Erythroblast (primary cell): Measurements from ENCODE around the gene SPTSSA.
"Not testable (repeated sequence)": the region's sequence is repeated elsewhere in the genome, so short reads cannot be mapped to it uniquely, and the experiment has no call there.

Experiments
- DNase-seq, 2 experiments: peaks; one replicate each; lab custom pipeline; 2025; lab: John Stamatoyannopoulos, UW
- GATA1 ChIP-seq: IDR thresholded peaks from 2 replicates; pipeline ENCODE4 v1.6.1; 2011; ENCODE audit warnings: low read depth, mild to moderate bottlenecking, control low read depth, low read length, moderate library complexity
- POLR2A ChIP-seq: IDR thresholded peaks from 2 replicates; pipeline ENCODE4 v1.6.1; 2011; ENCODE audit warnings: mild to moderate bottlenecking, low read length

SPTSSA gene

DNA sequence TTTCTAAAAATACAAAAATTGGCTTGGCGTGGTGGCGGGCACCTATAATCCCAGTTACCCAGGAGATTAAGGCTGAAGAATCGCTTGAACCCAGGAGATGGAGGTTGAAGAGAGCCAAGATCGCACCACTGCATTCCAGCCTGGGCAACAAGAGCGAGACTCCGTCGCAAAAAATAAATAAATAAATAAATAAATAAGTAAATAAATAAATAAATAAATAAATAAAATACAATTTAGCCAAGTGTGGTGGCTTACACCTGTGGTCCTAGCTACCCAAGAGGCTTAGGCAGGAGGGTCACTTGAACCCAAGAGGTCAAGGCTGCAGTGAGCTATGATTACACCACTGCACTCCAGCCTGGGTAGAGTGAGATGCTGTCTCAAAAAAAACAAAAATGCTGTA, 26.5 kb upstream of the SPTSSA start:
- no peak for DNase-seq
- TF ChIP-seq POLR2A (no peak), GATA1 (no peak)

DNA sequence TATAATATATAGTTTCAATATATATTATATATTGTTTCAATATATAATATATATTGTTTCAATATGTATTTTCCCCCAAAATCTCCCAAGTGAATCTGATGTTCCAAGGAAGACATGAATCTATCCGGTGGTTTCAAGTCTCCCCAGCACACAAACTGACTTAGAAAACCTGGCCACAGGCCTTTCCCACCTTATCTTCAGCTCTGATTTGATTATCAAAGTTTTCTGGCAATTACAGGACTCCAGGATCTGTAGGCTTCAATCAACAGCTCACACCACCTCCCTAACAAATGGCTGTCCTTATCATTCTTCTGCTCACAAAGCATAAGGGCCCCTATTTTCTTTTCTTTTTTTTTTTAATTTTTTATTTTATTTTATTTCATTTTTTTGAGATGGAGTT, 22.7 kb upstream of the SPTSSA start:
- TF ChIP-seq POLR2A (no peak), GATA1 (no peak)
- no peak for DNase-seq

DNA sequence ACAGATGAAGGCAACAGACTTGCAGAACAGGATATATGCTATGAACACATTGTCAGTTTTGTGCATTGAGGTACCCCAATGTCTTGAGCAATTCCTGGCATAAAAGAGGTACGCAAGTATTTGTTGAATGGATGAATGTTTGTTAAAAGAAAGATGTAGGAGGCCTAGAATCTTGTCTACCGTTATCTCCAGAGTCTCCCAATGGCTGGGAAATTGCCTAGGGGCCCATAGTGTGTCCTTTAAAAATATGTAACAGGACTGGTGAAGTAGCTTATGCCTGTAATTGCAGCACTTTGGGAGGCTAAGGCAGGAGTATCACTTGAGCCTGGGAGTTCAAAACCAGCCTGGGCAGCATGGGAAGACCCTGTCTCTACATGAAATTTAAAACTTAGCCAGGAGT, 20.4 kb upstream of the SPTSSA start:
- no peak for TF ChIP-seq GATA1
- no peak for TF ChIP-seq POLR2A
- DNase-seq = no peak

DNA sequence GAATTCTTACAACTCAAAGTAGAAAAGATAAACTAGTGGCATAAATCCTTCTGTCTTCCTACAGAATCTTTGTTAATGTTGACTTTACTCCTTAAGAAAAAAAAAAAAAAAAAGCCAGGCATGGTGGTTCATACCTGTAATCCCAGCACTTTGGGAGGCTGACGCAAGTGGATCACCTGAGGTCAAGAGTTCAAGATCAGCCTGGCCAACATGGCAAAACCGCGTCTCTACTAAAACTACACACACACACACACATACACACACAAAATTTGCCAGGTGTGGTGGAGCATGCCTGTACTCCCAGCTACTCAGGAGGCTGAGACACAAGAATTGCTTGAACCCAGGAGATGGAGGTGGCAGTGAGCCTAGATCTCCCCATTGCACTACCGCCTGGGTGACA, 17.7 kb upstream of the SPTSSA start:
- TF ChIP-seq GATA1 (no peak), POLR2A (no peak)

DNA sequence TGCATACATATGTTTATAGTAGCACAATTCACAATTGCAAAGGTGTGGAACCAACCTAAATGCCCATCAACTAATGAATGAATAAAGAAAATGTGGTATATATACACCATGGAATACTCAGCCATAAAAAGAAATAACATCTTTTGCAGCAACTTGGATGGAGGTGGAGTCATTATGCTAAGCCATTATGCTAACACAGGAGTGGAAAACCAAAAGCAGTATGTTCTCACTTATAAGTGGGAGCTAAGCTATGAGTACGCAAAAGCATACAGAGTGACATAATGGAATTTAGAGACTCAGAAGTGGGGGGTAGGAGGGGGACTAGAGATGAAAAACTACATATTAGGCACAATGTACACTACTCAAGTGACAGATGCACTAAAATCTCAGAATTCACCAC, 16.2 kb upstream of the SPTSSA start:
- no peak for TF ChIP-seq POLR2A
- no peak for TF ChIP-seq GATA1
- no peak for DNase-seq

More for the DNA sequence above, 17.7 kb upstream of the SPTSSA start:
- DNase-seq = no peak

DNA sequence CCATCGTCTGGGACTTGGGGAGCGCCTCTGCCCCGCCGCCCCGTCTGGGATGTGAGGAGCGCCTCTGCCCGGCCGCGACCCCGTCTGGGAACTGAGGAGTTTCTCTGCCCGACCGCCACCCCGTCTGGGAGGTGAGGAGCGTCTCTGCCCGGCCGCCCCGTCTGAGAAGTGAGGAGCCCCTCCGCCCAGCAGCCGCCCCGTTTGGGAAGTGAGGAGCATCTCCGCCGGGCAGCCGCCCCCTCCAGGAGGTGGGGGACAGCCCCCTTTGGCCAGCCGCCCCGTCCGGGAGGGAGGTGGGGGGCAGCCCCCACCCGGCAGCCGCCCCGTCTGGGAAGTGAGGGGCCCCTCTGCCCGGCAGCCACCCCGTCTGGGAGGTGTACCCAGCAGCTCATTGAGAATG, 14.0 kb upstream of the SPTSSA start:
- DNase-seq = not testable (repeated sequence)

DNA sequence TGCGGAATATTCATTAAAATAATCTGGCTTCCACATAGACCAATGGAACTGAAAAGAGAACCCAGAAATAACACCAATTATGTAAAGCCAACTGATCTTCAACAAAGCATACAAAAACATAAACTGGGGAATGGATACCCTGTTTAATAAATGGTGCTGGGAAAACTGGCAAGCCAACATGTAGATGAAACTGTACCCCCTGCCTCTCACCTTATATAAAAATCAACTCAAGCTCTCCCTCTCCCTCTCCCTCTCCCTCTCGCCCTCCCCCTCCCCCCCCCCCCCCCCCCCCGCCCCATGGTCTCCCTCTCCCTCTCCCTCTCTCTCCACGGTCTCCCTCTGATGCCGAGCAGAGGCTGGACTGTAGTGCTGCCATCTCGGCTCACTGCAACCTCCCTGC, 13.1 kb upstream of the SPTSSA start:
- DNase-seq = no peak
- TF ChIP-seq POLR2A (no peak), GATA1 (no peak)

DNA sequence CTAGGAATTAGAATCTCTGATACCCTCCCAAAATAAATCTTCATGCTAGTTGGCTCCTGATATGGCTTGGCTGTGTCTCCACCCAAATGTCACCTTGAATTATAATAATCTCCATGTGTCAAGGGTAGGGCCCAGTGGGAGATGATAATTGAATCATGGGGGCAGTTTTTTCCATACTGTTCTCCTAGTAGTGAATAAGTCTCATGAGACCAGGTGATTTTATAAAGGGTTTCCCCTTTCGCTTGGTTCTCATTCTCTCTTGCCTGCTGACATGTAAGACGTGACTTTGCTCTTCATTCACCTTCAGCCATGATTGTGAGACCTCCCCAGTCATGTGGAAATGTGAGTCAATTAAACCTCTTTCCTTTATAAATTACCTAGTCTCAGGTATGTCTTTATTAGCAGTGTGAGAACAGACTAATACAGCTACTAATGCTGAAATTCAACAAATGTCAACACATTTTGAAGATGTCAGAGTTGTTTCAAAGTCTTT, 12.2 kb upstream of the SPTSSA start:
- TF ChIP-seq GATA1 = no peak
- no peak for TF ChIP-seq POLR2A
- DNase-seq = no peak

DNA sequence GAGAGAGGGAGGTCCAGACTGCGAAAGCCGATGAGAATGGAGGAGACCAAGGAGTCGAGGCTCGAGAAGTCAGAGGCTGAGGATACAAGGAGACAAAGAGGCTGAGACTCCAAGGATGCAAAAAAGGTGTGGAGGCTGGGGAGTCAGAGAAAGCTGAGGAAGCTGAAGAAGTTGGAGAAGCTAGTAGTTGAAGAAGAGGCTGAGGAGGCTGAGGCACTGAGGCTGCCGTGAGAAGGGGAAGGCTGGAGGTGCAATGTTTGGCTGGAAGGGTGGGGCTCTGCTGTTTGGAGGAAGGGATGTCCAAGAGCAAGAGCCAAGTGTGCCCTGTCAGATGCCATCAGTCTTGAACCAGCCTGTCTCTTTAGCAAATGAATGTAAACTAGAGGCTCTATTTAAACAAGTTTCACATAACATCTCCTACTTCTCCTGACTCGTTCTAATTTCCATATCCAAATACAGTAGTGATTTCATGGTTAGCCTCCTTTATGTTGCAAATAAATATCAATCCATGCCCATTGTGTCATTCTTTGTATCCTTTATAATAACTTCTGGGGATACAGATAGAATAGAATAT, 10.8 kb upstream of the SPTSSA start:
- no peak for DNase-seq
- no peak for TF ChIP-seq GATA1
- no peak for TF ChIP-seq POLR2A

DNA sequence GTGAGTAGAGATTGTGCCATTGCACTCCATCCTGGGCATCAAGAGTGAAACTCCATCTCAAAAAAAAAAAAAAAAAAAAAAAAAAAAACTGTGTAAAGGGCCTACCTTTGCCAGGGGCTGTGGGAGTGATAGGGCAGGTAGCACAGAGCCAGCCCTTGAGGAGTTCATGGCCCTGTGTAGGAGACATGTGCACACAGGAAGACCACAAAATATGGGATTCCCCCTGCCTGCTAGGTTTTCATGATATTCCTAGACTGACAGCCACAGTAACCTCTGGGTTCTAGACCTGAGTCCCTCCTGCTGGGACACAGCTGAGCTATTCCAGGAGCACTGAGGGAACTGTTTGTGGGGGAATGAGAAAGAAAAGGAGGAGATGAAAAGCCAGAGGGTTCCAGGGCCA, 8.3 kb upstream of the SPTSSA start:
- no peak for DNase-seq
- TF ChIP-seq POLR2A = no peak
- no peak for TF ChIP-seq GATA1

DNA sequence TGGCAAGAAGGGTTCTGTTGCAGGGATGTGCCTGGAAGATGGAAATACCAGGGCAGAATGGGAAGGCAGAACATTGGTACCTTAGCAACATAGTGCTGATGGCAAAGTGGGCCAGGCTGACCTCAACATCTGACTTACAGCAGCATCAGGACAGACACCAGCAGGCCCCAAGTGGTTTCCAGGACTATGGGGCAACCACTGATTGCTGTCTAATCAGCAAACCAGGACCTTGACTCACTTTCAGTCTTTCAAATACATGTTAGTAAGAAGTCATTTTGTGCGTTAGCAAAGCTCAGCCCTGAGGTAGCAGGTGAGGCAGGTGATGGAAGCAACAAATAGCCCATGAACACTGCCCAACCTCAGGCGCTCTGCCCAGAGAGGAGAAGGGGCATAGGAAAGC, 4.7 kb upstream of the SPTSSA start:
- no peak for TF ChIP-seq POLR2A
- no peak for TF ChIP-seq GATA1
- DNase-seq = no peak

DNA sequence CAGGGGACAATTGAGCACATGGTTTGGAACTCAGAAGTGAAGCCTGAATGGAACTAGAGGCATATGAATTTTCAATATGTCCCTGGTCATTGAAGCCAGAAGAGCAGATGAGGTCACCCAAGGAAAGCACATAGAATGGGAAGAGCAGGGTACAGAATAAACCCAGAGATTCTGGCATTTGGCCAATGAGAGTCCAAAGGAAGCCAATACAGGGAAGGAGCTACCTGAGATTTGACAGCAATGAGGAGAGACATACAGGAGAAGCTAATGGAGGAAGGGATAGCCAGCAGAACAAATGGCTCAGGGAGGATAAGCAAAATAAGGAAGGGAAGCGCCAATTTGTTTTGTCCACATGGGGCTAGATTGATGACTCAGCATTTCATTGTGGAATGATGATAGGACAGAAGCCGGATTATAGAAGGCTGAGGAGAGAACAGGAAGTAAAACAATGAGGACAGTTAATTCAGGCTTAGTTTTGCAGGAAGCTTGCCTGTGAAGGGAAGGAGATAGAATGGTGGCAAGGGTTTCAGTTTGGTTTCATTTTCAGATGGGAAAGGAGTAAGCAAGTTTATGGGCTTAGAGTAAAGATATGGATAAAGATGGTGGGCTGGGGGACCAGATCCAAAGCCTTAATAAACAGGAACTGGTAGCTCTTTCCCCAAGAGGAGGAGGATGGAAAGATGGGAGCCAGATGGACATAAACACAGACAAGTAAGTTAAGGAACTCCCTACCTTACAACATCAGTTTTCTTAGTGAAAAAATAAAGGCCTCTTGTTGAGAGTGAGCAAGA, 3.2 kb upstream of the SPTSSA start:
- TF ChIP-seq POLR2A (no peak), GATA1 (no peak)
- DNase-seq = peak; percentile 53 to 57

DNA sequence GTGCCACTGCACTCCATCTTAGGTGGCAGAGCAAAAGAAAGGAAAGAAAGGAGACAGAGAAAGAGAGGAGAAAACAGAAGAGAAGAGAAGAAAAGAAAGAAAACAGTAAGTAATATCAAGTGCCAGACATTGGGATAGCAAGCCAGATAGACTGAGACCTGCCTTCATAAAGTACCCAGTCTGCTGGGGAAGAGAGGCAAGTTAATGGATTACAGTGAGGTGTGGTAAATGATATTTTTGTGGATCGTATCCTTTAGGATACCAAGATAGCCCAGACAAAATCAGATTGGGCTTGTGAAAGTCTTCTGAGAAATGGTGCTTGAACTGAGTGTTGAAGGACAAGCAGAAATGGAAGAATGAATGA, 1.5 kb upstream of the SPTSSA start:
- TF ChIP-seq GATA1 (no peak), POLR2A (no peak)
- DNase-seq = peak in 1 of 2 experiments; percentile 6

DNA sequence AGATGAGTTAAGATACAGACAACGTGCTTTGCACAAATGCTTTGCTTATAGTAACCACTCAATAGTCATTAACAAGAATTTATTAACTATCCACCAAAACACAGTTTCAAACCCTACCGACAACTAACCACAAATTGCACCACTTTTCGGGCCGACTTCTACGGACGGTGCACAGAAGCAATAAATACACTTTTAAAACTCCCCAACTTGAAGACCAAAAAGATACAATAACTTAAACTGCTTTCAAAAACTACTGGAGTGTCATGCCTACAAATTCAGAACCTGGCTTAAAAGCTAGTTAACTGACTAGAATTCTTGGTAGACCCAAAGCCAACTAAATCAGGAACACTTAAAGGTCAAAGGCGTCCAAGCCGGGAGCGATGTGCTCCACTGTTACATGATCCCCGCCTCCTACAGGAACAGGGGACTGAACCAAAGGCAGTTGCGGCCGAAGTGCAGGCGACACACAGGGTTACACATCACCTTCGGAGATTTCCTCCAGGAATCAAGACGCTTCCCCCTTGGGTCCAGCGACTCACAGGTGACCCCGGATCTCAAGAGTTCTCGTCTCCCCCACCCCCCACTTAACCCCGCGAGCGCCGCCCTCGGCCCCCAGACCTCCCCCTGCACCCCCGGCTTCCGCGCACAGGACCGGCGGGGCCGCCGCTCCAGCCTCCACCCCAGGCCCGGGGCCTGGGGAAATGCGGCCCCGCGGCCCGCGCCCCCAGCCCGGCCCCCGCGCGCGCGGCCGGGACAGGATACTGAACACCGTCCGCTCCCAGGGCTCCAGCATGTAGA, 507 bp downstream of the SPTSSA start:
- peak; percentile 56 to 66 for DNase-seq

More for the DNA sequence above, 507 bp downstream of the SPTSSA start:
- no peak for TF ChIP-seq POLR2A
